Thyroid gland (tissue), 4 donors: Measurements from ENCODE around the gene PCDHGB6. TPM values are rescaled to one million over a fixed set of nuclear protein-coding genes. Genes with fewer than 3 reads are reported as not detected.
"Not testable (repeated sequence)": the region's sequence is repeated elsewhere in the genome, so short reads cannot be mapped to it uniquely, and the experiment has no call there.

Experiments
- DNase-seq, 2 donors: peaks; one replicate each; pipeline ENCODE4 v3.0.0-alpha.2; 2019
- H3K27ac ChIP-seq, 3 donors: fragments of 200-600 bp; sonication (generic); 1 replicate in 2 of 3; 2 replicates in 1 of 3; pipeline ENCODE4 v1.5.1; 2016 to 2019; ENCODE audit warnings: mild to moderate bottlenecking in 1 of 3, moderate library complexity in 1 of 3
- H3K27me3 ChIP-seq: fragments of 200-600 bp; sonication (generic); one replicate; pipeline ENCODE4 v1.5.1; 2019
- H3K36me3 ChIP-seq, 2 donors: fragments of 200-600 bp; sonication (generic); one replicate each; pipeline ENCODE4 v1.5.1; 2016 to 2019
- H3K4me1 ChIP-seq, 2 donors: fragments of 200-600 bp; sonication (generic); one replicate each; pipeline ENCODE4 v1.5.1; 2017 to 2019
- H3K4me3 ChIP-seq, 3 donors: fragments of 200-600 bp; sonication (generic); replicated peaks in 1 of 3; 1 replicate in 2 of 3; 2 replicates in 1 of 3; pipeline ENCODE4 v1.5.1; 2016; ENCODE audit warnings: mild to moderate bottlenecking in 1 of 3
- H3K9me3 ChIP-seq: fragments of 200-600 bp; sonication (generic); one replicate; pipeline ENCODE4 v1.5.1; 2017
- CTCF ChIP-seq, 6 experiments: fragments of 200-600 bp in 3 of 6; fragments of 450-650 bp in 3 of 6; sonication (generic) in 3 of 6; IDR thresholded peaks; one replicate each; pipeline ENCODE4 v1.5.1; 2016 to 2019; ENCODE audit warnings: antibody characterized with exemption in 6 of 6, mild to moderate bottlenecking in 2 of 6, inconsistent platforms in 1 of 6, moderate library complexity in 1 of 6
- POLR2A ChIP-seq, 2 donors: fragments of 450-650 bp; IDR thresholded peaks; one replicate each; pipeline ENCODE4 v1.6.1; 2017; ENCODE audit warnings: antibody characterized with exemption in 2 of 2, mild to moderate bottlenecking in 2 of 2, moderate library complexity in 1 of 2
- WGBS, 2 donors: methylation state at CpG; one replicate each; pipeline ENCODE4 v1.1.5; 2017; 5-methylcytosine and 5-hydroxymethylcytosine counted together
- intact Hi-C: fragments of 100-400 bp; cut with DNase I; formaldehyde crosslinking; loops from one replicate; pipeline ENCODE4 v1.15.1; 2023
- total RNA-seq, 4 donors: library from RNA; depleted of rRNA; stranded (reverse); fragments of >200 nt; gene quantifications; one replicate each; pipeline ENCODE4 v1.2.3, GENCODE V29; 2016

Gene PCDHGB6
- total RNA-seq, 4 donors from 2014 or later: 9.5 to 11.4 (median 10.9) TPM

- DNase-seq: no peak
- Histone ChIP-seq H3K36me3 (no peaks in the 10 kb centered on the region), H3K27me3 (no peaks in the 10 kb centered on the region), H3K4me3 (no peak overlapping the region), H3K4me1 (no peaks in the 10 kb centered on the region), H3K9me3 (peaks cover 6% of the 10 kb centered on the region), H3K27ac (no peak overlapping the region)
- 67 to 81% methylated on average over 3 of the region's 3 CpGs for WGBS, 2 donors
- TF ChIP-seq POLR2A (IDR thresholded peaks at IDR 0.05) (no peak), CTCF (IDR thresholded peaks at IDR 0.05) (no peak)
- intact Hi-C loops: no loop called here
Observed at GRCh38 chr5:141411575-141411974, 3.8 kb downstream of the PCDHGB6 start.

GRCh38 chr5:141412854-141413539 lies 5.2 kb downstream of the PCDHGB6 start, which contains the start of gene PCDHGA10:
TSS of gene PCDHGA10 (plus strand) at chr5:141412987. CDS start at chr5:141413176, 189 bp downstream.
- DNase-seq: peak; percentile 59 to 62
- peaks cover 6% of the 10 kb centered on the region for H3K9me3 ChIP-seq
- H3K36me3 ChIP-seq: no peaks in the 10 kb centered on the region
- WGBS, 2 donors: 21 to 25% methylated on average over 31 of the region's 31 CpGs
- no peaks in the 10 kb centered on the region for H3K27me3 ChIP-seq
- intact Hi-C loops: no loop called here
- no peaks in the 10 kb centered on the region for H3K4me1 ChIP-seq
- H3K27ac ChIP-seq: peak within 1 kb of the TSS in 1 of 3 donors; percentile 1
- H3K4me3 ChIP-seq: peak within 1 kb of the TSS in 2 of 3 donors; percentile 3 to 15
- no peak for TF ChIP-seq POLR2A (IDR thresholded peaks at IDR 0.05)
- TF ChIP-seq CTCF (IDR thresholded peaks at IDR 0.05): peak in 5 of 6 experiments; percentile 20 to 51 (median 44)

GRCh38 chr5:141413540-141414069 lies 5.8 kb downstream of the PCDHGB6 start:
- intact Hi-C loops: no loop called here
- Histone ChIP-seq H3K4me3 (peak overlapping the region in 2 of 3 donors; percentile 3 to 15), H3K9me3 (peaks cover 6% of the 10 kb centered on the region), H3K4me1 (no peaks in the 10 kb centered on the region), H3K27ac (peak overlapping the region in 1 of 3 donors; percentile 1), H3K27me3 (no peaks in the 10 kb centered on the region), H3K36me3 (no peaks in the 10 kb centered on the region)
- no peak for DNase-seq
- TF ChIP-seq POLR2A (IDR thresholded peaks at IDR 0.05): no peak
- no peak for TF ChIP-seq CTCF (IDR thresholded peaks at IDR 0.05)
- 22 to 27% methylated on average over 22 to 24 of the region's 25 CpGs for WGBS, 2 donors

GRCh38 chr5:141414548-141415274 lies 6.9 kb downstream of the PCDHGB6 start:
- H3K27me3 ChIP-seq, H3K36me3 ChIP-seq, H3K9me3 ChIP-seq, H3K27ac ChIP-seq, H3K4me1 ChIP-seq, DNase-seq, H3K4me3 ChIP-seq: not testable (repeated sequence)
- 27 to 36% methylated on average over 3 to 18 of the region's 46 CpGs for WGBS, 2 donors
- intact Hi-C loops: loop anchor here (5.0 kb wide), 1 partner anchor 143 kb away; no protein-coding TSS in a partner anchor

- H3K4me1 ChIP-seq, H3K27me3 ChIP-seq, H3K27ac ChIP-seq, H3K4me3 ChIP-seq, H3K36me3 ChIP-seq, H3K9me3 ChIP-seq, DNase-seq: not testable (repeated sequence)
- intact Hi-C loops: loop anchor here (5.0 kb wide), 1 partner anchor 142 kb away; no protein-coding TSS in a partner anchor
- WGBS, 2 donors: 26 to 28% methylated on average over 14 to 24 of the region's 24 CpGs
Observed at GRCh38 chr5:141415275-141415618, 7.4 kb downstream of the PCDHGB6 start.
